Small intestine (tissue), 7 donors: Measurements from ENCODE around the gene XIRP1. TPM values are rescaled to one million over a fixed set of nuclear protein-coding genes. Genes with fewer than 3 reads are reported as not detected.

ENCODE experiments used
- DNase-seq, 2 donors: peaks; one replicate each; pipeline versions ENCODE4 v3.0.0 to v3.0.0-alpha.2; 2013
- FAIRE-seq: peaks from 2 replicates; lab custom pipeline; 2012; peaks lifted over from hg19 to GRCh38; lab: Jason Lieb, UNC
- H3K27ac ChIP-seq, 3 donors: one replicate each; pipeline ENCODE4 v1.5.1; 2013; ENCODE audit warnings: low read length in 2 of 3, mild to moderate bottlenecking in 2 of 3, control low read depth in 1 of 3, inconsistent platforms in 1 of 3, low read depth in 1 of 3, moderate library complexity in 1 of 3
- H3K27me3 ChIP-seq, 3 donors: one replicate each; pipeline ENCODE4 v1.6.1; 2013; ENCODE audit warnings: low read length in 3 of 3, inconsistent platforms in 1 of 3; ENCODE audit not compliant: control insufficient read depth in 3 of 3, insufficient read depth in 3 of 3
- H3K36me3 ChIP-seq, 3 donors: one replicate each; pipeline ENCODE4 v1.6.1; 2013; ENCODE audit warnings: low read length in 3 of 3, inconsistent platforms in 1 of 3, low read depth in 1 of 3, mild to moderate bottlenecking in 1 of 3, moderate library complexity in 1 of 3; ENCODE audit not compliant: control insufficient read depth in 3 of 3, insufficient read depth in 2 of 3
- H3K4me1 ChIP-seq, 3 donors: one replicate each; pipeline ENCODE4 v1.6.1; 2013; ENCODE audit warnings: low read length in 2 of 3, inconsistent platforms in 1 of 3, low read depth in 1 of 3, mild to moderate bottlenecking in 1 of 3, moderate library complexity in 1 of 3; ENCODE audit not compliant: control insufficient read depth in 3 of 3, insufficient read depth in 2 of 3
- H3K4me3 ChIP-seq, 3 donors: one replicate each; pipeline ENCODE4 v1.5.1; 2013; ENCODE audit warnings: low read length in 3 of 3, control low read depth in 1 of 3, inconsistent platforms in 1 of 3, low read depth in 1 of 3, mild to moderate bottlenecking in 1 of 3, moderate library complexity in 1 of 3
- H3K9me3 ChIP-seq, 2 donors: one replicate each; pipeline ENCODE4 v1.6.1; 2013; ENCODE audit warnings: low read depth in 1 of 2, low read length in 1 of 2; ENCODE audit not compliant: control insufficient read depth in 2 of 2, insufficient read depth in 1 of 2
- WGBS, 3 donors: extraction: QIAGEN DNeasy Blood & Tissue Kit; methylation state at CpG; one replicate each; pipeline ENCODE4 v1.1.7; 2013; 5-methylcytosine and 5-hydroxymethylcytosine counted together
- polyA plus RNA-seq, 4 donors: library from polyadenylated mRNA; stranded (reverse) in 3 of 4; unstranded in 1 of 4; fragments of 200-250 nt in 3 of 4; fragments of 120-200 nt in 1 of 4; gene quantifications; one replicate each; pipeline versions ENCODE4 v1.2.1 to v1.2.3, GENCODE V29; 2013
- donor health status: healthy with polysubstance abuse.
- donor health status: control.
- donor health status: control.
- donor health status: Bipolar disorder and iron deficiency.
- donor health status: healthy.

Gene XIRP1
- polyA plus RNA-seq, 4 donors, result 0.15 to 5.4 (median 1.0) TPM

DNA sequence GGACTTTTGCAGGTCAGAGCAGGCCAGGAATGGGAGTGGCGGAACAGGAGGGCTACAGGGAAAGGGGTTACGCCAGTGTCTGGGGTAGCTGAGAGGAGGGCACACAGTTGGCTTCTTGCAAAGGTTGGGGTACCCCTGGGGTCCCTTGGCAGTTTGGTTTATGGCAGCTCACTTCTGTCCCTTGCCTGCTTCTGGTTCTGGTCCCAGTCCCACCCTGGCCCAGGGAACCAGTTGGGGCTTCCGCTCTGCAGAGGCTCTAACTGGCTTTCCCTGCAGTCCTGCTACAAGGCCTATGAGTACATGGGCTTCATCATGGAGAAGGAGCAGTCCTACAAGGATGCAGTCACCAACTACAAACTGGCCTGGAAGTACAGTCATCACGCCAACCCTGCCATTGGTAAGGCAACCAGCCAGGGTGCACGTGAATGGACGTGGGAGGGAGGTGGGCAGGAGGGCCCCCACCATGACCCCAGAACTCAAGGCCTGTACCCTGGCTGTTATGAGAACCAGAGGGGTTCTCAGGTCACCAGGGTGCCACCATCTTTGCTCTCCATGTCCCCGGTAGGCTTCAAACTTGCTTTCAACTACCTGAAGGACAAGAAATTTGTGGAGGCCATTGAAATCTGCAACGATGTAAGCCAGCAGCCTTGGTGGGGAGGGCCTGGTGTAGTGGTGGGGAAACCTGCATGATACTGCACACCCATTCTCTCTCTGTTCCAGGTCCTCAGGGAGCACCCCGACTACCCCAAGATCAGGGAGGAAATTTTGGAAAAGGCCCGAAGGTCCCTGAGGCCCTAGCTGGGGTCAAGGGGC is 54.2 kb downstream of the XIRP1 start:
- no peak for DNase-seq
- no peak for FAIRE-seq
- peaks cover 3 to 54% (median 6%) of the 10 kb centered on the region in 3 donors for H3K36me3 ChIP-seq
- no peaks in the 10 kb centered on the region for H3K9me3 ChIP-seq
- peaks cover 7 to 29% (median 19%) of the 10 kb centered on the region in 3 donors for H3K4me1 ChIP-seq
- WGBS, 3 donors, result 94% methylated on average over 10 of the region's 10 CpGs
- H3K4me3 ChIP-seq, result no peak overlapping the region
- no peak overlapping the region for H3K27ac ChIP-seq
- H3K27me3 ChIP-seq, result no peaks in the 10 kb centered on the region

DNA sequence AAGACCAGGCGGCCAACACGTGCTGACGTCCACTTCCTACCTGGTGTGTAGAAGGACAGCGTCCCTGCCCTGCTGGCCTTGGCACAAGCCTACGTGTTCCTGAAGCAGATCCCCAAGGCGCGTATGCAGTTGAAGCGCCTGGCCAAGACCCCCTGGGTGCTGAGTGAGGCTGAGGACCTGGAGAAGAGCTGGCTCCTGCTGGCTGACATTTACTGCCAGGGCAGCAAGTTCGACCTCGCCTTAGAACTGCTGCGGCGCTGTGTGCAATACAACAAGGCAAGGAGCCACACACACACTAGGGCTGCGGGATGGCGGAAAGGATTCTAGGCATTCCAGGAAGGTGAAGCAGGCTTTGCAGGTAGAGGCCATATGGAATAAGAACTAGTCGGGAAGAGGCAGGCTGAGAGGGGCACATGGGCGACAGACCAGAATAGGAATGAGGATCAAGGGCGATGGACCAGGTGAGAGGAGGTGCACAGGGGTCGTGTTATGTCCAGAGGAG is 54.9 kb downstream of the XIRP1 start:
- no peak for FAIRE-seq
- peaks cover 0 to 47% (median 6%) of the 10 kb centered on the region in 3 donors for H3K36me3 ChIP-seq
- peaks cover 6 to 22% (median 13%) of the 10 kb centered on the region in 3 donors for H3K4me1 ChIP-seq

DNA sequence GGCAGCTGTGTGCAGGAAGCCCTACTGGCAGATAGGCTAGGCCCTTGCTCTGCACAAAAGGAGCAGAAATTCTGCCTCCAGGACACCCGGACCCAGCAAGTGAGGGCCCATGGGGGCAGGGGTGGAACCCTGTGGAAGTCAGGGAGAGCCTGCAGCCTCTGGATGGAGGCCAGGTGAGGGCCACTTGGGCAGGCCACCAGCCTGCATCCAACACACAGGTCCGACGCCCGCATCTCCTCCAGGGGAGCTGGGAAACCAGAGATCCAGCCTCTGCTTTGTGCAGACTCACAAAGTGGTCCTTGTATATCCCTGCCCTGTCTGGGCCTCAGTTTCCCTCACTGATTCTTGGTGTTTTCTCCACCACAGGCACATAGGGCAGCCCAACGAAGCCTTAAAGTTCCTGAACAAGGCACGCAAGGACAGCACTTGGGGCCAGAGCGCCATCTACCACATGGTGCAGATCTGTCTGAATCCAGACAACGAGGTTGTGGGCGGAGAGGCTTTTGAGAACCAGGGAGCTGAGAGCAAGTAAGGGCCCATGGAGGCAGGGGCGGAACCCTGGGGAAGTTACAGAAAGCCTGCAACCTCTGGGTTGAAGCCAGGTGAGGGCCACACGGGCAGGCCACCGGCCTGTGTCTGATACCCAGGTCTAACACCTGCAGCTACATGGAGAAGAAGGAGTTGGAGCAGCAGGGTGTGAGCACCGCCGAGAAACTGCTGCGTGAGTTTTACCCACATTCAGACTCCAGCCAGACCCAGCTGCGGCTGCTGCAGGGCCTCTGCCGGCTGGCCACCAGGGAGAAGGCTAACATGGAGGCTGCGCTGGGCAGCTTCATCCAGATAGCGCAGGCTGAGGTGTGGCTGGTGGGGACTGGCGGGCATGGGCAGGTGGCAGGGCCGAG is 55.6 kb downstream of the XIRP1 start:
- peaks cover 0 to 40% (median 6%) of the 10 kb centered on the region in 3 donors for H3K36me3 ChIP-seq
- H3K4me1 ChIP-seq, result peaks cover 4 to 15% (median 11%) of the 10 kb centered on the region in 3 donors
- WGBS, 3 donors, result 91 to 92% (median 92%) methylated on average over 20 to 21 of the region's 21 CpGs
- no peak overlapping the region for H3K4me3 ChIP-seq
- DNase-seq (no peak), FAIRE-seq (no peak)
- no peaks in the 10 kb centered on the region for H3K27me3 ChIP-seq
- H3K9me3 ChIP-seq, result no peaks in the 10 kb centered on the region
- no peak overlapping the region for H3K27ac ChIP-seq

More for the DNA sequence above, 54.9 kb downstream of the XIRP1 start:
- H3K9me3 ChIP-seq, result no peaks in the 10 kb centered on the region
- no peak overlapping the region for H3K27ac ChIP-seq
- DNase-seq, result no peak
- H3K27me3 ChIP-seq, result no peaks in the 10 kb centered on the region
- WGBS, 3 donors, result 95 to 98% (median 96%) methylated on average over 18 of the region's 18 CpGs
- no peak overlapping the region for H3K4me3 ChIP-seq

DNA sequence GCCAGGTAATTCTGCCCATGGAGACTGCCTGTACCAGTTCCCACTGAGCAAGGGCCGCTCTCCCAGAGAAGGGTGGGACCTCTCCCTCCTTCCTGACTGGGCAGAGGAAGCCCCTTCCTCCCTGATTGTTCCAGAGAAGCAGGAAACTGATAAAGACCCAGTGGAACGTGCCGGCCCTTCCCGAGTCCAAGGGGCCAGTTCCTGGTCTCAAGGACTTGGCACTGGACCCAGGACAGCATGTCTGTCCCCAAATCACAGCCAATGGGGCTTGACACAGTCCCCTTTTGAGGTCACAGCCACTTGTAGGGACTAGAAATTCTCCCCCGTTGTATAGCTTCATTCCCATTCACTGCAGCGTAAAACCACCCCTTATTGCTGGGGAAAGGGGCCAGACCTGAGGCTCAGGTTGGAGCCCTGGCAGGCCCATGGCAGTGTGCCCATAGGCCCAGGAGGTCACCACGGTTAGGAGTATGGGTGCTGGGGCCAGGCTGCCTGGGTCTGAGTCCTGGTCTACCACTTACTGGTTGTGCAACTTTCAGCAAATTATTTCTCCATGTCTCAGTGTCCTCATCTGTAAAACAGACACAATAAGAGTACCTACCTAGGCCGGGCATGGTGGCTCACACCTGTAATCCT is 57.1 kb downstream of the XIRP1 start:
- no peak for FAIRE-seq
- H3K36me3 ChIP-seq, result peaks cover 0 to 30% (median 4%) of the 10 kb centered on the region in 3 donors
- H3K4me3 ChIP-seq, result no peak overlapping the region
- peaks cover 0 to 10% (median 3%) of the 10 kb centered on the region in 3 donors for H3K4me1 ChIP-seq
- WGBS, 3 donors, result 62 to 68% (median 65%) methylated on average over 8 of the region's 8 CpGs
- peak in 1 of 2 donors; percentile 55 for DNase-seq
- no peaks in the 10 kb centered on the region for H3K9me3 ChIP-seq
- H3K27me3 ChIP-seq, result no peaks in the 10 kb centered on the region
- H3K27ac ChIP-seq, result no peak overlapping the region

DNA sequence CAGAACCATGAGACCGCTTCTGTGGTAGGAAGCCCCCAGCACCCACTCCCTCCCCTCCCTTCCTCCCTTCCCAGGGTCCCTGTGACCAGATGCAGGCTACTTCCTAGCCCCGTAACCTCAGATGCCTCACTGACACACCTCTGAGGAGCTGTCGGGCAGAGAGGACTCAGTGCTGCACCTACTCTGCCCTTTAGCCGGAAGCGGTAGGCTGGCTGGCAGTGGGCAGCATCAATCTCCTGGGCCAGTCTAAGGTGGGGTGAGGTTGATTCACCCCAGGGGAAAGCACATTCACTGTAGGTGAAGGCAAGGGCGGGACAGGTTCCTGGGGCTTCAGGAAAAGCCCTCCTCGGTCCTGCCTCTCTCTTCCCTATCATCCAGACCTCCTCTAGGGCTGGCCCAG is 58.1 kb downstream of the XIRP1 start:
- H3K9me3 ChIP-seq, result no peaks in the 10 kb centered on the region
- H3K4me3 ChIP-seq, result no peak overlapping the region
- no peak for FAIRE-seq
- WGBS, 3 donors, result 74 to 85% (median 75%) methylated on average over 6 to 7 of the region's 7 CpGs
- DNase-seq, result no peak
- H3K36me3 ChIP-seq, result peaks cover 0 to 29% (median 0%) of the 10 kb centered on the region in 3 donors
- no peak overlapping the region for H3K27ac ChIP-seq
- no peaks in the 10 kb centered on the region for H3K27me3 ChIP-seq
- peaks cover 0 to 10% (median 0%) of the 10 kb centered on the region in 3 donors for H3K4me1 ChIP-seq

DNA sequence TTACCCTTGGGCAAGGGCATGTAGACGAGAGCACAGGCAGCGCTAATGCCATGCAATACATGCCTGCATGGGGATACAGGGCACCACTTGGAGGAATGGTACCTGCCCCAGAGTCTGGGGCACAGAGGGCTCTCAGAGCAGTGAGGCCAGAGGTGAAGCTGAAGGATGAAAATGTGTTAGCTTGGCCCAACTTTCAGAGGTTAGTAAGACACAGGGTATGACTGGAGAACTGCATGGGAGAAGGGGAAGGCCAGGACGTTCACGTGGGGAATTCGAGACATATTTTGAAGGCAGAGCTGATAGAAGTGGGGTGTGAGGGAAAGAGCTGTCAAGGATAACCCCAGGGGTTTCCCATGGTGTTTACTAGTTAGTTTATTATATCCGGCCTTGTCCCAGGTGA is 58.6 kb downstream of the XIRP1 start:
- WGBS, 3 donors, result 69 to 77% (median 71%) methylated on average over 6 of the region's 6 CpGs
- peaks cover 0 to 10% (median 0%) of the 10 kb centered on the region in 3 donors for H3K4me1 ChIP-seq
- H3K9me3 ChIP-seq, result no peaks in the 10 kb centered on the region
- H3K4me3 ChIP-seq, result no peak overlapping the region
- DNase-seq (no peak), FAIRE-seq (no peak)
- H3K36me3 ChIP-seq, result peaks cover 0 to 26% (median 0%) of the 10 kb centered on the region in 3 donors
- H3K27ac ChIP-seq, result no peak overlapping the region
- no peaks in the 10 kb centered on the region for H3K27me3 ChIP-seq
